ENCODE results near the gene KCNJ9. TPM values are rescaled to one million over a fixed set of nuclear protein-coding genes. Genes with fewer than 3 reads are reported as not detected.

The KCNJ9 gene
- polyA plus RNA-seq, 3 donors: 0.05 to 0.13 (median 0.09) TPM

GRCh38 chr1:160131803-160132565 lies 50.6 kb downstream of the KCNJ9 start:
- DNase-seq (ENCODE audit: extremely low read depth in 1 of 11, low read depth in 9 of 11, low spot score in 4 of 11): no peak

GRCh38 chr1:160133990-160134770 lies 52.8 kb downstream of the KCNJ9 start:
- DNase-seq (ENCODE audit: extremely low read depth in 1 of 11, low read depth in 9 of 11, low spot score in 4 of 11): no peak

DNA sequence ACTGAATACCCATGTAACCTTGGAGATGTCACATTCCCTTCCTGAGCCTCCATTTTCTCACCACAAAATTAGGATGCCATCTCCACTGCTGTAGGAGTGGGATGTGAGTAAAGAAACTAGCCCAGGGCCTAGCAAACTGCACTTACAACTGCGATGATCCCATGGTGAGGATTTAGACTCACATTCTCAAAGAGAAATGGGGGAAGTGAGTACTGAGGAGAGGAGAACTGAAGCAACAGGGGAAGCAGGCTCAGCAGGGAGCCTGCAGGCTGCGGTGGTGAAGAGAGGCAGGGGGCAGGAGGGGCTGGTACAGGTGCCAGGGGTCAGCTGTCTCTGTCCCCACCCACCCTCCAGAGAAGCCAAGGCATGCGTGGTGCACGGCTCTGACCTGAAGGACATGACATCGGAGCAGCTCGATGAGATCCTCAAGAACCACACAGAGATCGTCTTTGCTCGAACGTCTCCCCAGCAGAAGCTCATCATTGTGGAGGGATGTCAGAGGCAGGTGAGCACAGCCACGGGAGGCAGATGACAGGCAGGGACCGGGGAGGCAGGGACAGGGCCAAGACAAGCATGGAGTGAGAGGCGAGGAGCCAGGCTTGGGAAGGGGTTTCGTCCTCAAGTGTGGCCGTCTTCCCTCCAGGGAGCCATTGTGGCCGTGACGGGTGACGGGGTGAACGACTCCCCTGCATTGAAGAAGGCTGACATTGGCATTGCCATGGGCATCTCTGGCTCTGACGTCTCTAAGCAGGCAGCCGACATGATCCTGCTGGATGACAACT lies 53.6 kb downstream of the KCNJ9 start:
- no peak for DNase-seq (ENCODE audit: extremely low read depth in 1 of 11, low read depth in 9 of 11, low spot score in 4 of 11)

DNA sequence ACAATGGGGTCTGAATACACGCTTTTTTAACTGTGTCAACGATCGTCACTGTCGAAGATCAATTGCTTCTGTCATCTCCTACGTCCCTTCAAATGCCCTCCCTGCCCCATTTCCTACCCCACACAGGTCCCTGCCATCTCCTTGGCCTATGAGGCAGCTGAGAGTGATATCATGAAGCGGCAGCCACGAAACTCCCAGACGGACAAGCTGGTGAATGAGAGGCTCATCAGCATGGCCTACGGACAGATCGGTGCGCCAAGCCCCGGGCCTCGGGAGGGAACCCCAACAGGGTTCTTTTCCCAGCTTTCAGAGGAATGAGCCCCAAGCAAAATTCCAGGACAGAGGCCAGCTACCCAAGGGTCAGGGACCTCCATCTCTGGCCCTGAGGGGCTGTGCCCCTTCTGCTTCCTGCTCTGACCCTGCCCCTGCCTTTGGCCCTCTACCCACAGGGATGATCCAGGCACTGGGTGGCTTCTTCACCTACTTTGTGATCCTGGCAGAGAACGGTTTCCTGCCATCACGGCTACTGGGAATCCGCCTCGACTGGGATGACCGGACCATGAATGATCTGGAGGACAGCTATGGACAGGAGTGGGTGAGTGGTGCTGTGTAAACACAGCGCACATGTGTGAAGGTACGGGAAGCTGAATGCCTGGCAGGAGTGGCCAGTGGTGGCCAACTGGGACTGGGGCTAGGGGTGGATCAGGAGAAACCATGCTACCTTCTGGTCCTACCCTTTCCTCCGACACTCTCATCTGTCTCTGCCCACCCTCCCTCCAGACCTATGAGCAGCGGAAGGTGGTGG lies 55.0 kb downstream of the KCNJ9 start:
- no peak for DNase-seq (ENCODE audit: extremely low read depth in 1 of 11, low read depth in 9 of 11, low spot score in 4 of 11)

GRCh38 chr1:160136926-160137200 lies 55.5 kb downstream of the KCNJ9 start:
- no peak for DNase-seq (ENCODE audit: extremely low read depth in 1 of 11, low read depth in 9 of 11, low spot score in 4 of 11)

- DNase-seq (ENCODE audit: extremely low read depth in 1 of 11, low read depth in 9 of 11, low spot score in 4 of 11): no peak
Measured at GRCh38 chr1:160137216-160137862, 56.0 kb downstream of the KCNJ9 start.

DNA sequence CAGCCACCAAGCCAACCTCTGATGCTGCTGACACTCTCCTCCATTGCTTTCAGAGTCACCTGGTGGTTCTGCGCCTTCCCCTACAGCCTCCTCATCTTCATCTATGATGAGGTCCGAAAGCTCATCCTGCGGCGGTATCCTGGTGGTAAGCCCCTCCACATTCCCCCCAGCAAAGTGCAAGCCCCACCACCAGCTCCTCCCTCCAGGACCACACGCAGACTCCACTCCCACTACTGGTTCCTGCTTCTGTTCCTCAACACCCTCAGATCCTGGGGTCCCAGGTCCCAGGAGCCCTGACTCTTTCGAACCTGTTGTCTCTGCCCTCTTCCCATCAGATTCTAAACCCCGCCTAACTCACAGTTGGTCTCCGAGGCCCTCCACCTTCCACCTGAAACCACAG lies 58.5 kb downstream of the KCNJ9 start:
- no peak for DNase-seq (ENCODE audit: extremely low read depth in 1 of 11, low read depth in 9 of 11, low spot score in 4 of 11)

Other genes with a start within 250 kb of the KCNJ9 start
- gene VSIG8, start 218.9 kb upstream of the KCNJ9 start, polyA plus RNA-seq (ENCODE audit: insufficient read length in 3 of 3): 1 to 10 TPM in 1 of 3 donors, under 1 TPM in 2; 0.30 to 1.2 (median 0.32) TPM
- gene CFAP45, start 181.4 kb upstream of the KCNJ9 start, polyA plus RNA-seq (ENCODE audit: insufficient read length in 3 of 3): 1 to 10 TPM; 3.0 to 4.4 (median 3.1) TPM
- gene TAGLN2, start 156.0 kb upstream of the KCNJ9 start, polyA plus RNA-seq (ENCODE audit: insufficient read length in 3 of 3): 100 to 1,000 TPM; 119 to 150 (median 126) TPM
- 10 to 100 TPM; 12.7 to 19.9 (median 18.1) TPM for gene IGSF9, start 135.9 kb upstream of the KCNJ9 start, polyA plus RNA-seq (ENCODE audit: insufficient read length in 3 of 3)
- gene SLAMF9, start 127.3 kb upstream of the KCNJ9 start, polyA plus RNA-seq (ENCODE audit: insufficient read length in 3 of 3): not detected
- 10 to 100 TPM; 11.7 to 13.0 (median 12.4) TPM for gene PIGM, start 49.5 kb upstream of the KCNJ9 start, polyA plus RNA-seq (ENCODE audit: insufficient read length in 3 of 3)
- gene KCNJ10, start 11.4 kb upstream of the KCNJ9 start, polyA plus RNA-seq (ENCODE audit: insufficient read length in 3 of 3): 10 to 100 TPM; 19.8 to 25.3 (median 20.0) TPM
- 10 to 100 TPM; 26.0 to 40.5 (median 37.1) TPM for gene IGSF8, start 17.1 kb downstream of the KCNJ9 start, polyA plus RNA-seq (ENCODE audit: insufficient read length in 3 of 3)
- gene ATP1A2, start 34.2 kb downstream of the KCNJ9 start, polyA plus RNA-seq (ENCODE audit: insufficient read length in 3 of 3): 1 to 10 TPM; 4.2 to 4.9 (median 4.7) TPM
- under 1 TPM; 0.11 to 0.32 (median 0.12) TPM for gene ATP1A4, start 70.1 kb downstream of the KCNJ9 start, polyA plus RNA-seq (ENCODE audit: insufficient read length in 3 of 3)
- gene CASQ1, start 109.0 kb downstream of the KCNJ9 start, polyA plus RNA-seq (ENCODE audit: insufficient read length in 3 of 3): under 1 TPM; 0.20 to 0.65 (median 0.33) TPM
- 100 to 1,000 TPM in 1 of 3 donors, 10 to 100 TPM in 2; 86.8 to 117 (median 99.7) TPM for gene PEA15, start 123.8 kb downstream of the KCNJ9 start, polyA plus RNA-seq (ENCODE audit: insufficient read length in 3 of 3)
- gene DCAF8, start 181.0 kb downstream of the KCNJ9 start, polyA plus RNA-seq (ENCODE audit: insufficient read length in 3 of 3): 100 to 1,000 TPM; 200 to 285 (median 205) TPM
- gene PEX19, start 203.6 kb downstream of the KCNJ9 start, polyA plus RNA-seq (ENCODE audit: insufficient read length in 3 of 3): 10 to 100 TPM; 79.0 to 88.5 (median 80.8) TPM